SIG-M5 (cell line): ENCODE results near the gene LMX1B.

Source experiments
- DNase-seq: peaks from one replicate; lab custom pipeline; 2025; lab: John Stamatoyannopoulos, UW

The LMX1B gene

DNA sequence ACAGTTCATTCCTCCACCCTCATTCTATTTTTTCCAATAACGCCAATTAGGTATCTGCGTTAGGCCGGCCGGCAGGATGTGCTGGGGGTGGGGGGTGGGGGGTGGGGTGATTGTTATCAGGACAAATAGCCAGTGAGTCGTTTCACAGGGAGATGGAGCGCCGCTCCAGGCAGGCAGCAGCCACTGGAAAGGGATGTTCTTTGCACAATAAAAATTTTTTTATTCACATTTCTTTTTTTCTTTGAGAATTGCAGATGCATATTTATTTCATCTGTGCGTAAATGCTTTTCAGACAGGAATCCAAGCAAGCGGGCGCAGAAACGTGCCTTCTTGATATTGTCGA, 4.1 kb downstream of the LMX1B start:
- DNase-seq = no peak

GRCh38 chr9:126618190-126618584, 4.5 kb downstream of the LMX1B start:
- DNase-seq = no peak

GRCh38 chr9:126618585-126619360, 5.0 kb downstream of the LMX1B start:
- DNase-seq = no peak

GRCh38 chr9:126619361-126620135, 5.8 kb downstream of the LMX1B start:
- no peak for DNase-seq

DNA sequence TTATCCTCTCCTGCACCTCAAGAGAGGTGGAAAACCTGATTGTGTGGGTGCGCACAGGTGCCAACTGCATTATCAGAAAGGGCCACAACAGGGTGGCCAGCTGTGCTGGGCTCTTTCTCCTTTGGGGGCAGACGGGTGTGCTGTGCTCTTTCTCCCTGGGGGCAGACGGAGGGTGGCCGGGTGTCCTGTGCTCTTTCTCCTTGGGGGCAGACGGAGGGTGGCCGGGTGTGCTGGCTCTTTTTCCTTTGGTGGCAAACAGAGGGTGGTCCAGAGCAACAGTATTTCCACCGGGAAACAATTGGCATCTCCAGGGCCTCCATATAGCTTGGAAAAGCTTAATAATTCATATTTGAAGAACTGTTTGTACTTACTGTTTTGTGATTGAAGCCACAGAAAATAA, 6.8 kb downstream of the LMX1B start:
- no peak for DNase-seq

- no peak for DNase-seq
These were observed 7.6 kb downstream of the LMX1B start for GRCh38 chr9:126621061-126621918.

- no peak for DNase-seq
These were observed 8.4 kb downstream of the LMX1B start for GRCh38 chr9:126621919-126622735.

DNA sequence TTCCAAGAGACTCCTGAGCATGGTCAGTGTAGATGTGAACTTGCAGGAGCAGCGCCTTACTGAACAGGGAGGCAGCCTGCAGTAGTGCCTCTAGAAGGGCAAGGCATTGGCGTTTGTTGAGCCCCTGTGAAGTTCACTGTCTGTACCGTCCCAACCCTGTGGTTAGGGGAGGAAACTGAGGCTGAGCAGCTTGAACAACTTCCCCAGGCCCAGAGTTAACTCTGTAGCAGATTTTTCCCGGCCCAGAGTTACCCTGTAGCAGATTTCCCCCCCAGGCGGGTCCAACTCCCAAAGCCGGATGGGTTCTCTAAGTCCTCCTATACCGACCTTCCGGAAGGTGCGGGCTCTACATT, 9.6 kb downstream of the LMX1B start:
- no peak for DNase-seq

- no peak for DNase-seq
These were observed 10.1 kb downstream of the LMX1B start for GRCh38 chr9:126623667-126624478.

DNA sequence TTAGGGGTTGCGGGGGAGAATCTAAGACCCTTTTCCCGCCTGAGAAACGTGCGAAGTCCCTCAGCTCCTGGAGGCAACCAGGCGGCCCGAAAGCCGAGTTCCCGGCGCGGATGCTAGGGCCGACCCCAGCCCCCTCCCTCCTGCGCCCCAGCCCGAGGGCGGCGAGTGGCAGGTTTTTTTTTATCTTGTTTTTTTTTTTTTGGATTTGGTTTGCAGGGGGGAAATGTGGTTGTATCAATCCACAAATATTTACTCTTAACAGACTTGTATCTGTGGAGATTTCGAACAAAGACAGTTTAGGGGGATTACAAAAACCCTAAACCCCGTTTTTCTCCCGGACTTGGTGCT, 10.7 kb downstream of the LMX1B start:
- no peak for DNase-seq

GRCh38 chr9:126624912-126625311, 11.2 kb downstream of the LMX1B start:
- DNase-seq = no peak

- DNase-seq = no peak
These were observed 11.8 kb downstream of the LMX1B start for GRCh38 chr9:126625329-126626126.

DNA sequence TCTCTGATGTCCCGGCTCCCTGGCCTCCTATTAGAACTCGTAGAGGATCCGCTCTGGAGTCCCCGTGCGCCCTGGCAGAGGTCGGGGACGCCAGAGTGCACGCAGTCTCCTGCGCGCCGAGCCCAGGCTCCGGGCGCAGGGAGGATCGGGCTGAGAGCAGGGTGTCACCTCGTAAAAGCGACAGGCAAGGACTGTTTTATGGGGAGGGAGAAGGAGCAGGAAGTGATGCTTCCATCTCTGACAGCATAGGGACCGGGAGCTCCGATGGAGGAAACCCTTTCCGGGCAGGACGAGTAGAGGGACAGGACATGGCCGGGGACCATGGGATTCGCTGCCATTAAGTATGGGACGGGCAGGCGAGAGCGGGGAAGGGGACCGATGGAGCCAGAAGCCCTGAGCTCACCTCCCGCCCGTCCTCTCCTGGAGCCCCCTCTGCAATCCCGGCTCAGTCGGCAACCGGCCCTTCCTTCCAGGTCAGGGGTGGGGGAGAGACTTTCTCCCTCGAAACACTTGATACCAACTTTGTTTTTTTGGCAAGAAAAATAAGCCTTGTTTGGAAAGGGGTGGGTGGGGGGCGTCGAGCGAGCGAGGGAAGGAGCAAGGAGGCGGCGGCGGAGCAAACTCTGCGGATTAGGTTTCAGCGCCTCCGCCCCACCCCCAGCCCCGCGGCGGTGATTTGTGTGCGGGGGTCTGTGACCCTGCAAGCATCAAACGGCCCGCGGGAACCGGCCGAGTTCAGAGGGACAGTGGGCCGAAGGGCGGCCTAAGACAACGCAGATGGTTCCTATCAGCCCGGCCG, 12.6 kb downstream of the LMX1B start:
- DNase-seq = no peak

DNA sequence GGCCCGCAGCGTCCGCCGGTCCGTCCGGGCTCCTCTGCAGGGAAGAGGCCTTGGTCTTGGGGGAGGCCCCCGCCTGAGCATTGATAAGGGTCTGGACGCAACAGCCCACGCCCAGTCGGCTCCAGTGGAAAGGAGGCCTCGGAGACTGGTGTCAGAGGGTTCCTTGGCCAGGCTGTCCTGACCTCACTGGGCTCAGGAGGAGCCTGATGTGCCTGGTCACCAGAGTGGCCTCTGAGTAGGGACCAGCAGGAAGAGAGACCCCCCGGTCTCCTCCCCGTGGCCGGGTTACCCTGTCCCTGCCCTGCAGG, 13.2 kb downstream of the LMX1B start:
- no peak for DNase-seq

GRCh38 chr9:126628146-126628545, 14.4 kb downstream of the LMX1B start:
- DNase-seq = no peak

GRCh38 chr9:126628969-126629674, 15.4 kb downstream of the LMX1B start:
- DNase-seq = no peak

DNA sequence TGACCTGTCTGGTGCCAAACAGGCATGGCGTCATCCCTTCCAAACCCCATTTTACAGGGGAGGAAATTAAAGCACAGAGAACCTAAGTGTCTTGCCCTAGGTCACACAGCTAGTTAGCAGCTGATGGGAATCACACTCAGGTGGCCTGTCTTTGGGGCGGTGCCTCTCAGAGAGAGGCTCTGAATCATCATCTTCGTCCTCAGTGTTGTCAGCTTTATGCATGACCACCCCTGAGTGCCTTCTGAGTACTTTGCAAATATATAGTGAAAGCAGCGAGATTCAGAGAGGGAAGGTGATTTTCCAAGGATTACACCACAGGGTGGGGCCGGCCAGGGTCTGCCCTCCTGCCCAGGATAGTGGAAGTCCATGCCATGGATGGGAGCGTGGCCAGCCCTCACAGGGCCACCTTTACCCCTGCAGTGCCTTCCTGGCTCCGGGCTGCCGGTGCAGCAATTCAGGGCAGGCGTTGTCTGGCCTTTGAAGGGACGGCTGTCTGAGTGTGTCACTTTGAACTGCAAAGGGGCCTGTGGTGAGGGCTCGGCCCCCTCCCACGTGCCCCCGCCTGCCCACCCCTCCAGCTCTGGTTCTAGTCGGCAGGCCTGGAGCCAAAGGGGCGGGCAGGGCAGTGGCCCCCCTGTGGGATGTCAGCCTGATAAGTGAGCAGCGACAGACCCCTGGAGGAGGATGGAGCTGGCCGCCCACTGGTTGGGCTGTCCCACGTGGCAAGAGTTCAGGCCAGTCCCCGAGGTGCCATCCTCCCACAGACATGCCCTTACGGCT, 16.9 kb downstream of the LMX1B start:
- DNase-seq = no peak

DNA sequence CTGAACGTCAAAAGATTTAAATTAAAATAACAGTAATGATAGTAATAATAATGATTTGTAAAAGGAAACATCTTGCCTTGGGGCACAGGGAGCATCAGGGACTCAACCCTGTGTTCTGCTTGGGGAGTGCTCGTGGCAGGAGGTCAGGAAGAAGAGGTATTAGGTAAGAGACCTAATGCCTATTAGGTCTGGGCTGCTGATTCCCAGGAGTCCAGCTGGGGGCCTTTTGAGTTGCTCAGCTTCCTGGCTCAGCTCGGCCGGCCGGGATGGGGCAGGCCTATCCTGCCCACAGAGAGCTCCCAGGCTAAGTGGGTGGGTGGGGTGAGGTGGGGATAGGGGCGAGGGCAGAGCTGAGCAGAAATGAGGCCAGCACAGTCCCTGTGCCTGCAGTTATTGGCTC, 17.5 kb downstream of the LMX1B start:
- no peak for DNase-seq
